ENCODE data around the gene NOTCH2.

NOTCH2 gene

GRCh38 chr1:119937198-119937597 lies 132.3 kb downstream of the NOTCH2 start:
- DNase-seq: no peak

- no peak for DNase-seq
Observed at GRCh38 chr1:119935915-119936314, 133.5 kb downstream of the NOTCH2 start.

GRCh38 chr1:119935373-119935772 lies 134.1 kb downstream of the NOTCH2 start:
- no peak for DNase-seq

GRCh38 chr1:119933397-119933796 lies 136.1 kb downstream of the NOTCH2 start:
- no peak for DNase-seq

- no peak for DNase-seq
Observed at GRCh38 chr1:119929643-119930315, 139.7 kb downstream of the NOTCH2 start.

GRCh38 chr1:119926553-119926952 lies 142.9 kb downstream of the NOTCH2 start:
- no peak for DNase-seq

- DNase-seq: no peak
Observed at GRCh38 chr1:119924948-119925898, 144.2 kb downstream of the NOTCH2 start.

GRCh38 chr1:119920104-119920968 lies 149.1 kb downstream of the NOTCH2 start:
- DNase-seq: no peak

GRCh38 chr1:119919241-119919640 lies 150.2 kb downstream of the NOTCH2 start:
- DNase-seq: no peak

- no peak for DNase-seq
Observed at GRCh38 chr1:119918301-119918700, 151.2 kb downstream of the NOTCH2 start.

- DNase-seq: no peak
Observed at GRCh38 chr1:119917304-119918055, 152.0 kb downstream of the NOTCH2 start.

- no peak for DNase-seq
Observed at GRCh38 chr1:119915517-119915916, 153.9 kb downstream of the NOTCH2 start.

GRCh38 chr1:119914071-119914470 lies 155.4 kb downstream of the NOTCH2 start:
- DNase-seq: no peak

- no peak for DNase-seq
Observed at GRCh38 chr1:119912963-119913362, 156.5 kb downstream of the NOTCH2 start.

- DNase-seq: no peak
Observed at GRCh38 chr1:119911775-119912174, 157.7 kb downstream of the NOTCH2 start.

- no peak for DNase-seq
Observed at GRCh38 chr1:119910618-119911017, 158.8 kb downstream of the NOTCH2 start.

- DNase-seq: no peak
Observed at GRCh38 chr1:119909890-119910596, 159.4 kb downstream of the NOTCH2 start.

GRCh38 chr1:119908661-119909060 lies 160.8 kb downstream of the NOTCH2 start:
- no peak for DNase-seq

GRCh38 chr1:119906927-119907652 lies 162.4 kb downstream of the NOTCH2 start:
- DNase-seq: no peak

- DNase-seq: no peak
Observed at GRCh38 chr1:119903443-119903835, 166.0 kb downstream of the NOTCH2 start.
